ENCODE measurements around the gene ATAT1. TPM values are rescaled to one million over a fixed set of nuclear protein-coding genes. Genes with fewer than 3 reads are reported as not detected.

The ATAT1 gene
- total and polyA plus RNA-seq, 9 of the 15 experiments (the other 6 are each of a cell fraction or from before 2014, with no cell fraction given): 0.65 to 5.8 (median 1.6) TPM

DNA sequence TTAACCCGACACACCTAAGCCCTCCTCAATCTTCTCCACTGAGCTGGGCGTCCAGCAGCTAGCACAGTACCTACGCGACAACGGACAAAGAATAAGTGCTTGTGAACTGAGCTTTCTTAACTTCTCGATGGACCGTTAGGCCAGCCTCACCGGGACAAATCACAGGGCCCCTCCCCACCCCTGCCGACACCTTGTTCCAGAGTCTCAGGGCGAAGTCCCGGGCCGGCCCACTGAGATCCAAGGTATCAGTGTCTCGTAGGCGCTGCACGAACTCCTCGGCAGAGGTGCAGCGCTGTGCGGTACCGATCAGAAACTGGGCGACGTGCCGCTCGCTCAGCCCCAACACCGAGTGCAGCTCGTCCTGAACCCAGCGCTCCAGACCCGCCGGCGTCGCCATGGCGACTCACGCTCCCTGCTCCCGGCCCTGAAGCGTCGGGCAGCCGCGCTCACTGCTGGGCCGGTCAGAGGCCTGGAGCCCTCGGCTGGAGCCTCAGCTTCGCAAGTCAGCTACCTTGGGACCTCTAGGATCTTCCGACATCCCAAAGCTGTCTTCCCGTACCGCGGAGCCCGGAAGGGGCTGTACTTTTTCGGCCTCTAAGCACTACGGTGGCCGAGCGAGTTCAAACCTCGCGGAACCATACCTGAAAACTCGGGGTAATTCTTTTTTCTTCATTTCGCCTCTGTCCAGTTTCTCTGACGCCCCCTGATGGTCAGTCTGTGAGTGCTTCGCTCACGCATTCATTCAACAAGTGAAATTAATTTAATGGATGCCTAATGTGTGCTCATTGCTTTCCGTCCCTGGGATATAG is 46.0 kb downstream of the ATAT1 start, which contains the start of gene DHX16 (continued):
- TF ChIP-seq, protein P1, sequence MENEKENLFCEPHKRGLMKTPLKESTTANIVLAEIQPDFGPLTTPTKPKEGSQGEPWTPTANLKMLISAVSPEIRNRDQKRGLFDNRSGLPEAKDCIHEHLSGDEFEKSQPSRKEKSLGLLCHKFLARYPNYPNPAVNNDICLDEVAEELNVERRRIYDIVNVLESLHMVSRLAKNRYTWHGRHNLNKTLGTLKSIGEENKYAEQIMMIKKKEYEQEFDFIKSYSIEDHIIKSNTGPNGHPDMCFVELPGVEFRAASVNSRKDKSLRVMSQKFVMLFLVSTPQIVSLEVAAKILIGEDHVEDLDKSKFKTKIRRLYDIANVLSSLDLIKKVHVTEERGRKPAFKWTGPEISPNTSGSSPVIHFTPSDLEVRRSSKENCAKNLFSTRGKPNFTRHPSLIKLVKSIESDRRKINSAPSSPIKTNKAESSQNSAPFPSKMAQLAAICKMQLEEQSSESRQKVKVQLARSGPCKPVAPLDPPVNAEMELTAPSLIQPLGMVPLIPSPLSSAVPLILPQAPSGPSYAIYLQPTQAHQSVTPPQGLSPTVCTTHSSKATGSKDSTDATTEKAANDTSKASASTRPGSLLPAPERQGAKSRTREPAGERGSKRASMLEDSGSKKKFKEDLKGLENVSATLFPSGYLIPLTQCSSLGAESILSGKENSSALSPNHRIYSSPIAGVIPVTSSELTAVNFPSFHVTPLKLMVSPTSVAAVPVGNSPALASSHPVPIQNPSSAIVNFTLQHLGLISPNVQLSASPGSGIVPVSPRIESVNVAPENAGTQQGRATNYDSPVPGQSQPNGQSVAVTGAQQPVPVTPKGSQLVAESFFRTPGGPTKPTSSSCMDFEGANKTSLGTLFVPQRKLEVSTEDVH (IDR thresholded peaks at IDR 0.05; ENCODE audit: low read depth, partially characterized antibody): peak; percentile 80
- TF ChIP-seq ZNF232 (CRISPR knock-in tag; IDR thresholded peaks at IDR 0.05) (0 out of 2 replicates have a peak, but pooled peaks have one; percentile 55), ZNF589 (CRISPR knock-in tag; IDR thresholded peaks at IDR 0.05; ENCODE audit: low read depth) (no peak)
- TF ChIP-seq, protein P2, sequence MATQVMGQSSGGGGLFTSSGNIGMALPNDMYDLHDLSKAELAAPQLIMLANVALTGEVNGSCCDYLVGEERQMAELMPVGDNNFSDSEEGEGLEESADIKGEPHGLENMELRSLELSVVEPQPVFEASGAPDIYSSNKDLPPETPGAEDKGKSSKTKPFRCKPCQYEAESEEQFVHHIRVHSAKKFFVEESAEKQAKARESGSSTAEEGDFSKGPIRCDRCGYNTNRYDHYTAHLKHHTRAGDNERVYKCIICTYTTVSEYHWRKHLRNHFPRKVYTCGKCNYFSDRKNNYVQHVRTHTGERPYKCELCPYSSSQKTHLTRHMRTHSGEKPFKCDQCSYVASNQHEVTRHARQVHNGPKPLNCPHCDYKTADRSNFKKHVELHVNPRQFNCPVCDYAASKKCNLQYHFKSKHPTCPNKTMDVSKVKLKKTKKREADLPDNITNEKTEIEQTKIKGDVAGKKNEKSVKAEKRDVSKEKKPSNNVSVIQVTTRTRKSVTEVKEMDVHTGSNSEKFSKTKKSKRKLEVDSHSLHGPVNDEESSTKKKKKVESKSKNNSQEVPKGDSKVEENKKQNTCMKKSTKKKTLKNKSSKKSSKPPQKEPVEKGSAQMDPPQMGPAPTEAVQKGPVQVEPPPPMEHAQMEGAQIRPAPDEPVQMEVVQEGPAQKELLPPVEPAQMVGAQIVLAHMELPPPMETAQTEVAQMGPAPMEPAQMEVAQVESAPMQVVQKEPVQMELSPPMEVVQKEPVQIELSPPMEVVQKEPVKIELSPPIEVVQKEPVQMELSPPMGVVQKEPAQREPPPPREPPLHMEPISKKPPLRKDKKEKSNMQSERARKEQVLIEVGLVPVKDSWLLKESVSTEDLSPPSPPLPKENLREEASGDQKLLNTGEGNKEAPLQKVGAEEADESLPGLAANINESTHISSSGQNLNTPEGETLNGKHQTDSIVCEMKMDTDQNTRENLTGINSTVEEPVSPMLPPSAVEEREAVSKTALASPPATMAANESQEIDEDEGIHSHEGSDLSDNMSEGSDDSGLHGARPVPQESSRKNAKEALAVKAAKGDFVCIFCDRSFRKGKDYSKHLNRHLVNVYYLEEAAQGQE (IDR thresholded peaks at IDR 0.05; ENCODE audit: borderline replicate concordance): peak; percentile 64; the same call in 1 of the 2 replicates
- TF ChIP-seq, protein P2 (CRISPR knock-in tag; IDR thresholded peaks at IDR 0.05; ENCODE audit: low read depth): peak; percentile 79; the same call in 1 of the 2 replicates

All from K562 (cell line).